Tongue (tissue), 2 donors: ENCODE results near the gene MAP2. TPM values are rescaled to one million over a fixed set of nuclear protein-coding genes. Genes with fewer than 3 reads are reported as not detected.
"Not testable (repeated sequence)": the region's sequence is repeated elsewhere in the genome, so short reads cannot be mapped to it uniquely, and the experiment has no call there.

ENCODE experiments used
- DNase-seq: peaks from one replicate; pipeline ENCODE4 v3.0.0-alpha.2; 2015
- total RNA-seq: library from RNA; depleted of rRNA; stranded (reverse); fragments of >200 nt; gene quantifications from one replicate; pipeline ENCODE4 v1.2.3, GENCODE V29; 2014

The MAP2 gene
- total RNA-seq, 1 donor from 2014 or later, result 11.5 TPM

DNA sequence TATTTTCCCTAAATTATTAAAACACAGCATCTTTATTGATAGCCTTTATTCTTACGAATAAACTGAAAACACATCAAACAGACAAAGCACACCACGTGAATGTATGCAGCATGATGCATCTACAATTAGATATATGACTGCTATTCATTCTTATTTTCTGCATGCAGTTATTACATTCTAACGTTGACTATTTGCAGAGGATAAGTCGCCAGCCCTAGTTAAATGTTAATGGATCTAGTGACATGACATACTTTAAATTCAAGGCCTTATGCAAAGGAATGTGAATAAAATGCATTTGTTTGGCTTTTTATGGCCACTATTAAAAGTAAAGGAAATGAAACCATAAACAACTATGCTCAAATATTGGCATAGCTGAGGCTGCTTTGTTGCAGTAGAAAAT lies 172.4 kb downstream of the MAP2 start:
- no peak for DNase-seq

DNA sequence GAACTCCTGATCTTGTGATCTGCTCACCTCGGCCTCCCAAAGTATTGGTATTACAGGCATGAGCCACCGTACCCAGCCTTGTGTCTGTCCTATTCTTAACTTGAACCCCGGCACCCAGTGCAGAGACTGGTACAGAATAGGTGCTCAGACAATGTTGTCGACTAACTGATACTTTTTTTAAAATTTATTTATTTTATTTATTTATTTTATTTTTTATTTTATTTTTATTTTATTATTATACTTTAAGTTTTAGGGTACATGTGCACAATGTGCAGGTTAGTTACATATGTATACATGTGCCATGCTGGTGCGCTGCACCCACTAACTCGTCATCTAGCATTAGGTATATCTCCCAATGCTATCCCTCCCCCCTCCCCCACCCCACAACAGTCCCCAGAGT lies 174.4 kb downstream of the MAP2 start:
- DNase-seq, result not testable (repeated sequence)

DNA sequence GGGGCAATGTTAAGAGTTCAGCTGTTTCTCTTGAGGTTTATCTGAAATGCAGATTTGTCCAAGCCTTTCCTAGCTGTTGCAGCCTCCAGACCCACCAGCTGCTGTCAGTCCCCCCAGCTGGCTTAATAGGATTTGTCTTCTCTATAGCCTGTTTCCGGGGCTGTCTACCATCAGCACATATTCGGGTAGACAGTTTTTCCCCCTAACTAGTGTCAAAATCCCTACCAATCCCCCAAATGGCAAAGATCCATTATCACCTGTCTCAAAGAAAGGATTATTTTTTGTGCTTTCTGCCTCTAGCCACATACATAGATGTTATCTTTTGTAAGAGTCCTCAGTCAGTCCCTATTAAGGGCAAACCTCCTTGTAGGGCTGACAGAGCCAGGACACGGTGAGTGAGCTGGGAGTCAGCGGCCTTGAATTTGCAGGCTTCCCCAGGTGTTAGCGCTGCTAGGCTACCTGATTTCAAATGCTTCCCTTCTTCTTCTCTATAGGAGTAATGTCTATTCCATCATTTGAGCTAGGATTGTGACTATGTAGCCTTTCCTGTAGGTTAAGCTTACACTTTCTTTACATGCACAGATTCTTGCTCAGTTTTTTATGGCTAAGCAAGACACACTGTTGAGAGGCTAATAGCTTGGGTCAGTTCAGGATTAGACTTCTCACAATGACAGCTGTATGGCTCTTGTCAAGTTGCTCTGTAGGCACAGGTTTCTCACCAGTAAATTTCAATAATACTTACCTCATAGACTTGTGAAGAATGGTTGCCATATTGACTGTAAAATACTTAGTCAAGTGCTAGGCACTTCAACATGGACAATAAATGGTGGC lies 176.7 kb downstream of the MAP2 start:
- DNase-seq, result peak; percentile 69

DNA sequence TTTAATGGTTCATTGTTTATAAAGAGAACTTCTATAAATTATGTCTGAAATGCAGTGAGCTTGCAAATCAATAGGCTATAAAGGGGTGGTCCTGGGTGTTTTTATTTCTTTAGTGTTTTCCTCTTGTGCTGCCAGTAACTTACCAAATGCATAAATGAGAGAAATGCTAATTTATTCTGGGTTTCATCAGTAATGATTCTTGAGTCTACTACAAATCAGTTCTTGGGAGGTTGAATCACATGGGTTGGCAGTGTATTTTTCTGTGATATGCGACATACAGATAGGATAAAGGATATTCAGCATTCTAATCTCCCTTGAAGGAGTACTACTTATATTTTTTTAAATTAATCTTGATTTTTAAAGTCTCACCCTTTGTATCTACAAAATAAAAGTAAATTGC lies 177.7 kb downstream of the MAP2 start:
- DNase-seq, result no peak

DNA sequence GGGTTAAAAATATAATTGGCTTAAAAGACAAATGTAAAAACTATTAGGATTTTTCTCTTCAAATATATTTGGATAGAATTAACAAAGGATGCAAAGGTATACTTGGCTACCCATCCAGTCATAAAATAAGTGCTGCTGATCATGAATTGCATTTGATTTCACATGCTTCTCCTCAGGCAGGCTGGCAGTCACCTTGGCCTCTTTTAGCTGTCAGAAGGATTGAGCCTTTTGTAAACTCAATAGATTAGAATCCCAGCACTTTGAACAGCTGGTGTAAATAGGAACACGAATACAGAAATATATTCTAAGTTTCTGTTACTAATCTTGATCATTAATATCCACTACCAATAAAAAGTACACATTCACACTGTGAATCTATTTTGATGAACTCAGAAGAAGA lies 178.4 kb downstream of the MAP2 start:
- DNase-seq, result no peak

DNA sequence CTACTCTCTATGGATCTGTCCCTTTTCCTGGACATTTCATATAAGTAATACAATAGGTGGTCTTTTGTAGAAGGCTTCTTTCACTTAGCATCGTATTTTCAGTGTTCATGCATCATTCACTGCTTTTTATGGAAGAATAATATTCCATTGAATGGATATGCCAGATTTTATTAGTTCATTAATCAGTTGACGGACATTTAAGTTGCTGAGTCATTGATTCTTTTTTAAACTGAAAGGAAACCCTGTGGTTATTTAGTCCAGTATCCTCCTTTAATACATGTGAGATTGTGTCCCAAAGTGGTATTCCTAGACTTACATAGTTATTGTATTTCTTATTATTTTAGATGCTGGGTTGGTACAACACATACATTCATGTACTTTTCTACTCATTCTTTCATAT lies 185.7 kb downstream of the MAP2 start:
- no peak for DNase-seq

DNA sequence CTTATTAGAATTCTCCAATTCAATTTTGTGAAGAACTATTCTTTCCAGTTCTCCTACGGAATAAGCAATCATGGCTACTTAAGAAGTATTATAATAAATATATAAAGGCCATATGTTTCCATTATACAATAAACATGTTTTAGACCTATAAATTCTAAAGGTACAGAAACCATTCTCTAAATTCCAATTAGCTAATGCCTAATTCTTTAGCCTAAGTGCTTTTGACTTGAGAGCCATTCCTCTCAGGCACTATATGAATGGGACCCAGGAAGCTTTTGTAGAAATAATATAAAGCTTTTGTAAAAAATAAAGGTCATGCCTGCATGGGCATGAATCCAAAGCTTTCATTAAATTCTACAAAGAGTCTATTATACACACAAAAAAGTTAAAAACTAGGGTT lies 186.8 kb downstream of the MAP2 start:
- DNase-seq, result no peak

DNA sequence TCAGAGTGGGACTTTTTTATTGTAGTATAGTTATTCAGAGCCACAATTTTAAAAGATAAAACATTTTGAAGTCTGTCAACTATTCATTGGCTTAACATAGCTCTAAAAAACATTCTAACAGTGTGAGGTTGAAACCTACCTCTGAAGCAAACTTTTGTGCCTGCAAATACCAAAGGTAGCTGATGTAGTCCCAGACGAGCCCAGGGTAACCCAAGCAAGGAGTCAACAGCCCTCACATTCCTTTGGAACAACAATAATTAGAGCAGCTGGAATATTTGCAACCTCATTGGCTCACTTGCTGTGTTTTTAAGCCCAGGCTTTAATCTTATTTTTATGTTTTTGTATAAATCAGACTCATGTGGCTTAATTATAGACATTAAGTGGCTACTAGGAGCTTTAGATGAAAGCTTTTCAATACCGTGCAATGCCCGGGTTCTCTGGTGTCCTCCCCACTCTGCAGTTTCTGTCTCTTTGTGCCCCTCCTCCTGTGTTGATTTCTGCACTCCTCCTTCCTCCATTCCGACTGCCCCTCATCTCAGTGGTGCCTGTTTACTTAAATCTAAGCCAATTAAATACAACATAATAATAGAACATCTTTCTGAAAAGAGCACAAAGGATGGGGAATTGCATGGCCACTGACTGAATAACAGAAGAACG lies 189.9 kb downstream of the MAP2 start:
- DNase-seq, result no peak

DNA sequence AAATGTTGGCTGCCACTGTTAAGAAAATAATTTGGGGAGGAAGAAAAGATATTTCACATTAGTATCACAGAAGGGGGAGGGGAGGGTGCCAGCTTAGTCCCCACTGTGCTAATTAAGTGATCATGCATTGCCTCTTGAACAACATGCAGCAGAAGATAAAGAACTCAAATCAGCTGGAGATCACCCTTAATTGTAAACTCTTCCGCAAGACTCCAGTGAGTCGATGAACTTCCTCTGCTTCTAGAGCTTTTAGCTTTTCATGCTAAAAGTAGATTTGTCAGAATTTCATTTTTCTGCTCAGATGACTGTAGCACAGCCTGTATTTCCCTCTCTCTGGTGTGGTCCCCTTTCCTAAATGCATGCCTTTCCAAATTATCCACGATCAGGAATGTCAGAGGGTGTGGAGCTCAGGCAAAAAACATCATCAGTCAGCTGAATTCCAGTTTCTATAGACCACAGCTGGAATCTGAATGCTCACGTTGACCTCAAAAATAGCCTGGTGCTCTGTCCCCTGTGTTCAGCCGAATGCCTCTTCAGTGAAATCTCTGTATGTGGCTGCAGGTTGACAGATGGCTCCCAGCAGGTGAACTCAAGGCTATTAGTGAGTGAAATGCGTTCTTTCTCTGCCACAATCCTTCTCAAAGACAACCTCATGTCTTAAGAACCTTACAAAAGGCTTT lies 191.0 kb downstream of the MAP2 start:
- DNase-seq, result peak; percentile 42

DNA sequence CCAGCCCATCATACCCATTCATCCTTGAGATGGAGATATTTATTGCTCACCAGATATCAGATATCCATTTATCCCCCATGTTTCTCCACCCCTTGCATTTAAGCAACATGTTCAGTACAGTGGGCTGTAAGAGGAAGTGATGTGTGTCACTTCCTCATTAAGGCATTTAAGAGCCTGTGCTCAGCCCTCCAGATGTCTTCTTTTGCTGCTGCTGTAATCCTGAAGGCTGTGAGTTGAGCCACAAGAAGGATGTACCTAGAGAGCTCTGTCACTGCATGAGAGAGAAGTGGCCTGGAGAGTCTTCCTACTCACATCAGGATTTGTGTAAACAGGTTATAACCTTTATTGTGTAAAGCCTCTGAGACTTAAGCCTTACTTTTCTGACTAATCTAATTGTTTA lies 195.9 kb downstream of the MAP2 start:
- no peak for DNase-seq

DNA sequence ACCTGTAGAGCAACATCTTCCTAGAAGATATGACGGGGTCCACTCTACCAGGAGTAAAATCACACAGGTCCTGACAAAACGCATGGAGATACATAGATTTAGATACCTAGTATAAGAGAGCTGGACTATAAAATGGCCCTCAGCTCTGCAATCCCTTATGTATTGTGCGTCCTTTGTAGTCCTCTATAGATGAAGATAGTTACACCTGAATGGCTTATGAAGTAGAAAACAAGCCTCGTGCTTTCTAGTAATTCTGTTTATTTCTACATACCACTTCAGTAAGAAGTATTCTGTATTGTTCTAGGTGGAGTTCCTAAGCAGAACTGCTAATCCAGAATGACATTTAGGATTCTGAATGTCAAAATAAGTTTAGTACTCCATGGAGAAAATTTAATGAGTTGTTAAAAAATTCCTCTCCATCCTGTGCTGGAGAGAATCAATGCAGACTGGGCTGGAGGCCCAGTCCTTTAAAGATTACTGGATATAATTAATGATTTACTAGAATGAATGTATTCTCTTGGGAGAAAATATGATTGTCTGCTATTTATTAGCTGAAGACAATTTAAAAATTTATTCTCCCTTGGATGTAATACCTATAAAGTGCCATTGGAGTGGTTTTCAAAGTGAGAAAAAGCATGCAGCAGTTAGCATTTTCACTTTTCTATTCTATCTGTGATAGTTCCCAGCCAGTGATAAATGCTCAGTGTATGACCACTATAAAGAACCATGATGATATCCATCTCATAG lies 200.5 kb downstream of the MAP2 start:
- no peak for DNase-seq

DNA sequence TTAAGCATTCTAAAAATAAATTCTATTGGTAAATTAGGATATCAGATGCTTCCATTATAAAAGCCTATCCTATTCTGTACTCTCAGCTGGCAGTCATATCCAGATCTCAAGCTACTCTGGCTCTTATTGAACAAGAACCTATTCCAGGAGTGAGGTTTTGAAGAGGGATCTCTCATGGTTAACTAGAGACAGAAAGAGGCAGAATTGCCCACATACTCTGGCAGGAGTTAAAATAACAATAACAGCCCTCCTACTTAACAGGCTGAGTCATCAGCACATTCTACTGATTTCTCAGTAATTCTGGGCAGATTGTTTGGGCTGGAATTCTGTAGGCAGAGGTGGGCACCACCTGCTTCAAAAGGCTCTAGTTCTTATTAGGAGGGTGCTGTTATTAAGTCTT lies 205.8 kb downstream of the MAP2 start:
- DNase-seq, result no peak

DNA sequence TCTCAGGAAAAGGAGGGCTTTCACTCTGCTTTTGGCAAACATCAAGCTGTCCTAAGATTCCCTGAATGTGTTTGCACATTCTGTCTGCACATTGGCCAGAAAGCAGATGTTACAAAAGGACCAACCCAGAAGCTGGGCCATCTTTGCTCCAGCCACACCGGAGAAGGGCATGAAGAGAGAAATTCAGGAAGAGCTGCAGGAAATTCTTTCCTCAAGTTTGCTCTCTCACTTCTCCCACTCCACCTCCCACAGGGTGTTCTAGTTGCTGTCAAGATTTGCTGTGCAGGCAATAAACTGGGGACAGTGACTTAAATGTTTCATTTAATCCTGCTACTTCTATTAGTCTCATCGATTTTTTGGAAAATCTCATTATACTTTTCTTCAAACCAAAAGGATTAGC lies 210.1 kb downstream of the MAP2 start:
- no peak for DNase-seq

DNA sequence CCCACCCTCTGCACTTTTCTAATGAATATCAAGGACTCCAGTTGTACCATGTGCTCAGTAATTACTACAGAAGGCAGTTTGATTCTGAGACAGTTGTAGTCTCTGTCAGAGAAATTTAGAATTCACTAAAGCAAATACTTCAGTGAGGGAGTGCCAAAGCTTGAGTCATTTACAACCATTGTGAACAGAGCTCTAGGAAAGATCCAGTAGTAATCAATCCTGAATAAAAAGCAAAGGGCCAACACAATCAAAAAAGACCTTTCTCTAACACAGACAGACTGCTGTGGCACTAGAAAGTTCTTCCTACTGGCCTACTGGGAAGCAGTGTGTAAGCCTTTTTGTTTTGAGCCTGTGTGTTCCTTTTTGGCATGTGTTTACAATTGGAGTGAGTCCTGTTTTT lies 212.2 kb downstream of the MAP2 start:
- peak; percentile 11 for DNase-seq

DNA sequence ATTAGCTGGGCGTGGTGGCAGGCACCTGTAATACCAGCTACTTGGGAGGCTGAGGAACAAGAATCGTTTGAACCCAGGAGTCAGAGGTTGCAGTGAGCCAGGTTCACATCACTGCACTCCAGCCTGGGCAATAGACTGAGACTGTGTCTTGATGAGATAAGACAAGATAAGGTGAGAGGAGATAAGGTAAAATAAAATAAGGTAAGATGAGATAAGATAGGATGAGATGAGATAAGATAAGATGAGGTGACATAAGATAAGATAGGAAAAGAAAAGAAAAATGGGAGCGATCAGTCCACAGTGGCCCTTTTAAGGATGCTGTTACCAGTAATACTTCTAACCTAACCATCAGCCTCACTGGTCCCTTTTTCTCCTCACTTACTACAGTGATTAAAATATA lies 213.4 kb downstream of the MAP2 start:
- DNase-seq, result no peak

DNA sequence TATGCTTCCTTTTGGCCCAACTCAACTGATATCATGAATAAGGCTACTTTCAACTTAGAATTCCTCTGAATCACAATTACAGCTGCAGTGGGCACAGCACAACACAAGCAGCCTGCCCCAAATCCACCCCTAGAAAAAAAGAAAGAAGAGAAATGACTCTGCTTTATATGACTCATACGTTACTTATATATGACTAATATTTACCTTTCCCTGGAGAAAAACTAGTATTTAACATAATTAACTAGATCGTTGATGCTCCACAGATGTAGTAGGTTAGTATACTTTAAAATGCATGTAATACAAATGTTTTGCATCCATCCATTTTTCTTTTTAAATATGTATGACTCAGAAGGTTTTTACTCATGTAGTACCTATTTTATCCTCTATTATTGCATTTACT lies 214.5 kb downstream of the MAP2 start:
- no peak for DNase-seq

DNA sequence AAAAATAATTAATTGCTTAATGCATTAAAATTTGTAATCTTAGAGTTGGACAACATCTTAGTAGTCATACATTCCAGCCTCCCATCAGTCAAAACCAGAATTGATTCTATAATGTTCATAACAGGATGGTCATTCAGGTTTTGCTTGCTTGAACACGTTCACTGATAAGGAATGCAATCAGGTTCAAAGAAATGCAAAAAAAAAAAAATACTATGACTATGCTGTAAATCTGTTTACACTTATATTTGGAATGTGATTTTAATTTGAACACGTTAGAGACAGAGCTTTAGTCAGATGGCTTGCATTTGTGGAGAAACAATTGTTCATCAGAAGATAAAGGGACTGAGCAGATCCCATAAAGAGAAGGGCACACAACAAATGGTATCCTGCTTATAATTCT lies 216.5 kb downstream of the MAP2 start:
- DNase-seq, result no peak

DNA sequence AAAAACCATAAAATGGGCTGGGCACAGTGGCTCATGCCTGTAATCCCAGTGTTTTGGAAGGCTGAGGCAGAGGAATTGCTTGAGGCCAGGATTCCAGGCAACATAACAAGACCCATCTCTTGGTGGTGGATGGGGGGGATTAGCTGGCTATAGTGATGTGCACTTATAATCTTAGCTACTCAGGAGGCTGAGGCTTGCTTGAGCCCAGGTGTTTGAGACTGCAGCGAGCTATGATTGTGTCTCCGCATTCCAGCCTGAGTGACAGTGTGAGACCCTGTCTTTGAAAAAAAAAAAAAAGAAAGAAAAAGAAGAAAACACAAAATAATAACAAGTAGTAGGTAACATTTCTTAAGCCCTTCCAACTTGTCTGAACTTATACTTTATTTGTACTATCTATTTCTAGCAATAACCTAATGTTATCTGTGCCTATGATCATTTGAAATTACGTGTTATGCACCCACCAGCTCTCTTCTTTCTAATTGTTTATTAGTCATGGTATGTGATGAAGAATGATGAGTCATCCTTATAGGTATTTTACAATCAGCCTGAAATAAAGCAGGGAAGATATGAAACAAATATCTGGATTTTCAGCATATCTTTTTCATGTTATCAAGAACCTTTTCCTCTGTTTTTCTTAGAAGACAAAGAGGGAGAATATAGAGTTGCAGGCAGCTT lies 218.4 kb downstream of the MAP2 start:
- no peak for DNase-seq

DNA sequence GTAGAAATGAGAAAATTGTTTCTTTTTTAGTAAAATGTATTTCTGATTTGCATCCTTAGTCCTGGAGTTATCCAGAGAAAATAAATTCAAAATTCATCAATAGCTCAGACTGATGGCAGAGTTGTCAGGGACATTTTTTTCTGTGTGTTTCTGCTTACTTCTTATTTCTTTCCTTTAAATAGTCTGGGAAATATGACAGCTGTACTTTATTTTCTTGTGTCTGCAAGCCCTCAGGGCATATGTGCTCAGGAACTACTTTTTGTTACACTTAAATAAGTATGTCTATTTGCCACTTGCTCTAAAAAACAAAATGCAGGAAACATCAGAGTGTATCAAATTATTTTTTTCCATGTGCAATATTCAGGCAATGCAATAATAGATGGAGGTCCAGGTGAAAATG lies 221.0 kb downstream of the MAP2 start:
- DNase-seq, result no peak

DNA sequence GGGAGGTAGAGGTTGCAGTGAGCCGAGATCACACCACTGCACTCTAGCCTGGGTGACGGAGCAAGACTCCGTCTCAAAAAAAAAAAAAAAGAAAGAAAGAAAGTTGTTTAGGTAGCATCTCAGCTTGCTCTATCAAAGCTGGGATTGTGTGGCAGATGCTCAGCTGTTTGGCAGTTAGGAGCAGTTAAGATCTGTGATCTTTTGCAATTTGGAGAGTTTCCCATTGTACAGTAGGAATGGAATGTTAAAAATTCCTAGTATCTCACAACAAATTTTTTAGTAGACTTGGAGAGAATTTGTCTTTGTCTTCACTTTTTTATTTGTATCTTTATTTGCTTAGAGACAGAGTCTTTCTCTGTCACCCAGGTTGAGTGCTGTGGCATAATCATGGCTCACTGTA lies 224.9 kb downstream of the MAP2 start:
- peak; percentile 44 for DNase-seq

DNA sequence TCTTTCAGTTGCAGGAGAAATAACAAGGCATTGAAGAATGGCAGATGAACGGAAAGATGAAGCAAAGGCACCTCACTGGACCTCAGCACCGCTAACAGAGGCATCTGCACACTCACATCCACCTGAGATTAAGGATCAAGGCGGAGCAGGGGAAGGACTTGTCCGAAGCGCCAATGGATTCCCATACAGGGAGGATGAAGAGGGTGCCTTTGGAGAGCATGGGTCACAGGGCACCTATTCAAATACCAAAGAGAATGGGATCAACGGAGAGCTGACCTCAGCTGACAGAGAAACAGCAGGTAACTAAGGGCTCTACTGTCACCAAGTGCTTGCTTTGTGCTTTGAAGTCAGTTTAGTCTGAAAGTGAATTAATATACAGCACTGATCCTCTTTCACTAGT lies 229.3 kb downstream of the MAP2 start:
- DNase-seq, result no peak

DNA sequence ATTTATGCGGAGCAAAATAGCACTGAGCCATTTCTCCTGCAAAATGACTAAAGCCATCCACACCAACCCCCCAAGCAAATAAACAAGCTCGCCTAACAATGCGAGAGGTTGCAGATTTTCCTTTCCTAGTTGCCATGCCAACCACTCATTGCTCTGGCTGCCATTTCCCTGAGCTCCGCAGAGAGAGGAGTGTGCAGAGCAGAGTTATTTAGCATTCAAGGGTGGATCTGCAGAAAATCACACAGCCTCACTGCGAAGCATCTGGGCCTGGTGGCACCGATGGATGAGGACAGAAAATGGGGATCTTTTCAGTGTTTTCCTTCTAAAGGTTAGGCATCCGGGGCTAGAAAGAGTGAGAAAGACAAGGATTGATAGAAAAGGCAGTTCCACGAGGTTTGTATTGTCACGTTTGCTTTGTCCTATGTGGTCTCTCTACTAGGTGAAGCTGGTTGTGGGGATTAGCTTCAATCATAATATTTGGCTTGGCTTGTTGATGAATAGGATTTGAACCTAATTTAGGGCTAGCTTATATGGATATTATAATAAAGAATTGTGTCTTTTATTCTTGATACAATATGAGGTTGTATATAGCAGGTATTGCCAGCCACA lies 237.5 kb downstream of the MAP2 start:
- peak; percentile 24 for DNase-seq
